ENCODE measurements around the gene LRRC59. TPM values are rescaled to one million over a fixed set of nuclear protein-coding genes. Genes with fewer than 3 reads are reported as not detected.

The LRRC59 gene
- 230 to 265 TPM (median 238 TPM) in 5 replicates for total RNA-seq (2022; extraction: Qiagen RNA extraction)

DNA sequence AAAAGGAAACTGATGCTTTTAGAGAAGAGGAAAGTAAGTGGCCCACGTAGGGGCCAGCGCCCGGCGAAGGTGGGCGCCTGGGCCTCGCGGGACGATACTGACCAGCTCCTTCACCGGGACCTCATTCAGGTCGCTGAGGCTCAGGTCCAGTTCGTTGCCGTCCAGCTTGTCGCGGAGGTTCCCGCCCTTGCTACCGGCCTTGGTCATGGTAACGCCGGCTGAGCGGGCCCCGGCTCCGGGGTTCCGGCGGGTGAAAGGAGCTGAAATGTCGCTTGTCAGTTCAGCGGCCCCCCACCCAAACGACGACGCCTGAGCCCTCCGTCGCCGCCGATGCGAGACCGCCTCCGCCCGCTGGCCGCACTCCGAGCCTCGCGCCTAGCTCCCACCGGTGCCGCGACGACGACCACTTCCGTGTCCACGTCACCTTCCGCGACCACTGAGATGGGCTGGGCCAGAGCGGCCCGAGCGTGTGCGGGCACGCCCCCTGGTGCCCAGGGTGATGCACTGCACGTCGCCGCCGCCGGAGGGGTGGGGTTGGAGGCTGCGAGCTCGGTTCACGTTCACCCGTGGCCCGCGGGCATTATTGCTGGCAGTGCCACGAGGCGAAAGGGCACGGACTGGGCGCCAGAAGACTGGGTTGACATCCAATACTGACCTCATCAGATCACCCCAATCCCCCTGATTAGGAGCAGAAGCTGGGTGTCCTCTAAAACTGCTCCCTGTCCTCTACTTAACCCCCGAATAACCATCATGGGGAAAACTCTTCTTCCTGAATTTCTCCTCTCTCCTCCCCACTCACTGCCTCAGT, at the start of gene LRRC59:
Gene LRRC59, minus strand, starts transcription at position 413 of the 808 bp plus-strand sequence. Its CDS starts 206 bp downstream, at position 207.

DNA sequence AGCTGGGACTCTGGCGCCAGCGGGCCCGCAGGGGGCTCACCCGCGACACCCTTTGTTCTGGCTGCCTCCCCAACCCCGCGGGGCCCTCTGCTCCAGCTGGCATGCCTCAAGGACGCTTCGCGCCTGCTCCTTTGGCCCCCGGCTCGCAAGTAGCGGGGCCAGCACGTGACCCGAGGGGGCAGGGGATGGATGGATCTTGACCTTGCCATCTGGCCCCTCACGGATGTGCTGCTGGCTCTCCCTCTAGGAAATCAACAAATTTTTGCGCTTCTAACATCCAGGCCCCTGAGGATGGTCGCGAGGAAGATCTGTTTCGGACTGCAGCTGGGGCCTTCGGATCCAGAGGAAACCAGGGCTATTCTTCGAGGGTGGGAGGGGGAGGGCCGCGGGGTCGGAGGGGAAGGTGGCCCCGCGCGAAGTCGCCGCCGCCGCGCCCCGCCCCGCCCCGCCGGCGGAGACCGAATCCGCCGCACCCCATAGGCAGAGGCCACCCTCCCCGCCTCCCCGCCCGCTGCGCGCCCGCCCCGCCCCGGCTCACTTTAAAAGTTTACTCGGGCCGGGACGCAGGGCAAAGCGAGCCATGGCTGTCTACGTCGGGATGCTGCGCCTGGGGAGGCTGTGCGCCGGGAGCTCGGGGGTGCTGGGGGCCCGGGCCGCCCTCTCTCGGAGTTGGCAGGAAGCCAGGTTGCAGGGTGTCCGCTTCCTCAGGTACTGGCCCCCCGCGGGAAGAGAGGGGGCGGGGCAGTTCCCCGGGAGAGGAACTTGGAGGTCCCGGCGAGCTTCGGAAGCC, 28.6 kb upstream of the LRRC59 start, which contains the start of gene ACSF2:
Gene ACSF2, plus strand, starts transcription at position 537 of the 790 bp plus-strand sequence. Its CDS starts 44 bp downstream, at position 581.

DNA sequence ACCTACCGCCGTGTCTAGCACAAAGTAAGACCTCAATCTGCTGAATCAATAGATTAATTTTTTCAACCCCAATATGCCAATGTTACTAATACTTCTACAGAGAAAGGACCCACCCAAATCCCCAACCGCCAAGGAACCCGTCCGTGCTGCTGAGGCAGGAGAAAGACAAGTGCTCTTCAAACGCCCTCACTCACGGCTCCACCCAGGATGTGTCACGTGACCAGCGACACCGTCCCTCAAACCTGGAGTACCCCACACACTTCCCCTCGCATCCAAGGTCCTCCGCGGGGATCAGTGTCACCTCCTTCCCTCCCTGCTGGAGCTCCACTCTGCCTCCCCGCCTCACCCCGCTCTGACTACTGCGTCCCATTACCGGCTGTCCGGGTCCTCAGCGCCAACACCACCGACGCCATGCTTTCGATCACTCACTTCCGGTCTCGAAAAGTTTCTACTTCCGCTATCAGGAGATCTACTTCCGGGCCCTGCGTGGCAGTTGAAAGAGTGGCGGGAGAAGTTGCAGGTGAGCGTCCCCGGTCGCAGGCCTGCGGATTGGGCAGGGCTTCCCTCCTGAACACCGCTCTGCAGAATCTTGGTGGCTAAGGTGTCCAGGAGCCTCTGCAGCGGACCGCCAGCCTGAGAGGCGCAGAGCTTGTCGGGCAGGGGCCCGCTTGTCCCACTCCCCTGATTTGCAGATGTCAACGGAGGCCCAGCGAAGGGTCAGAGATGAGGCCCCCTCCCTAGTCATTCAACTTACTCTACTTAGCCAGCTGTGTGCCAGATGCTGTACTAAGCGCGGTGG, 24.4 kb downstream of the LRRC59 start, which contains the start of the genes EME1 and MRPL27:
Gene EME1, plus strand, starts transcription at position 472 of the 799 bp plus-strand sequence. CDS start 1,980 bp downstream, outside the sequence.
Gene MRPL27, minus strand, starts transcription at position 427 of the 799 bp plus-strand sequence. Its CDS starts 14 bp downstream, at position 413.

DNA sequence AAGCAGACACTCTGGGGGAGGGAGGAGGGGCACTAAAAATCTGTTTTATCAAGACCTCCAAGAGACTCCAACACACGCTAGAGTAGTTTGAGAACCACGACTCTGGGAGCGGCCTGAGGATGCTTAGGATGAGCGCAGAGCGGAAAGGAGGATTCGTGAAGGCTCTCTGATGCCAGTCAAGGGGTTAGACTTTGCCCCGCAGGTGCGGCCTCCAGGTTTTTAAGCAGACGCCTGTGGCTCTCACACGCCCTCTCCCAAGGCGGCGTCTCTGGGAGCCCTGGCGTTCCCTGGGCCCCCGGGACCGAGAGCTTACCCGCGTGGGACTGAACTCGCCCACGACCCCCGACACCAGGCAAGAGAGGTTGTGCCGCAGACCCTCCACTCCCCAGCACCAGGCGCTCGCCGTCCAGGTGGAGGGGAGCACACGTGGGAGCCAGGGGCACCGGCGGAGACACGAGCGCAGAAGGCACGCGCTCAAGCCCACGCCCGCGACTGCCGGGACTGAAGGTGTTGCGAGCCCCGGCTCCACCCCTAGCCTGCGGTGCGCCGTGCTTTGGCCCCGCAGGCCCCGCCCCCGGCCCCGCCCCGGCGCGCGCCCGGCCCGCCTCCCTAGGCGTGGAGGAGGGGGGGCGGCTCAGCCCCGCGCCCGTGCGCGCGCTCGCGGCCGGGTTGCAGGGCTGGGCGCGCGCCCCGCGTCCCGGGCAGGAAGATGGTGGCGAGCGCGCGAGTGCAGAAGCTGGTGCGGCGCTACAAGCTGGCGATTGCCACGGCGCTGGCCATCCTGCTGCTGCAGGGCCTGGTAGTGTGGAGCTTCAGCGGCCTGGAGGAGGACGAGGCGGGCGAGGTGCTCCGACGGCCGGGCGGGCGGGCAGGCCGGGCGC, 51.7 kb downstream of the LRRC59 start, which contains the start of gene XYLT2:
Gene XYLT2, plus strand, starts transcription at position 695 of the 881 bp plus-strand sequence. Its CDS starts 15 bp downstream, at position 710.

Other genes with a start within 250 kb of the LRRC59 start
- 46.7 to 50.9 TPM (median 47.8 TPM) in 5 replicates for gene PPP1R9B, start 246.8 kb downstream of the LRRC59 start, total RNA-seq (2022; extraction: Qiagen RNA extraction)
- gene SGCA, start 231.5 kb downstream of the LRRC59 start, total RNA-seq (2022; extraction: Qiagen RNA extraction): 1.1 to 2.9 TPM (median 1.7 TPM) in 5 replicates
- gene COL1A1, start 195.9 kb downstream of the LRRC59 start, total RNA-seq (2022; extraction: Qiagen RNA extraction): 4.5 to 10.2 TPM (median 8.8 TPM) in 5 replicates
- gene TMEM92, start 123.1 kb downstream of the LRRC59 start, total RNA-seq (2022; extraction: Qiagen RNA extraction): 14.9 to 23.2 TPM (median 16.1 TPM) in 5 replicates
- gene XYLT2, start 51.4 kb downstream of the LRRC59 start, total RNA-seq (2022; extraction: Qiagen RNA extraction): 17.9 to 22.2 TPM (median 21.9 TPM) in 5 replicates
- 135 to 165 TPM (median 141 TPM) in 5 replicates for gene MRPL27, start 24.3 kb downstream of the LRRC59 start, total RNA-seq (2022; extraction: Qiagen RNA extraction)
- 15.6 to 16.3 TPM (median 16.0 TPM) in 5 replicates for gene EME1, start 24.3 kb downstream of the LRRC59 start, total RNA-seq (2022; extraction: Qiagen RNA extraction)
- 10.9 to 16.3 TPM (median 12.8 TPM) in 5 replicates for gene ACSF2, start 28.7 kb upstream of the LRRC59 start, total RNA-seq (2022; extraction: Qiagen RNA extraction)
- gene CHAD, start 71.4 kb upstream of the LRRC59 start, total RNA-seq (2022; extraction: Qiagen RNA extraction): not detected in 5 replicates
- gene RSAD1, start 81.3 kb upstream of the LRRC59 start, total RNA-seq (2022; extraction: Qiagen RNA extraction): 29.5 to 34.2 TPM (median 31.0 TPM) in 5 replicates
- gene MYCBPAP, start 110.9 kb upstream of the LRRC59 start, total RNA-seq (2022; extraction: Qiagen RNA extraction): 0.45 to 0.63 TPM (median 0.60 TPM) in 5 replicates
- 0.14 to 0.33 TPM (median 0.22 TPM) in 5 replicates for gene EPN3, start 135.2 kb upstream of the LRRC59 start, total RNA-seq (2022; extraction: Qiagen RNA extraction)
- gene SPATA20, start 149.7 kb upstream of the LRRC59 start, total RNA-seq (2022; extraction: Qiagen RNA extraction): 72.8 to 84.0 TPM (median 79.6 TPM) in 5 replicates
- 3.4 to 4.1 TPM (median 3.8 TPM) in 5 replicates for gene CACNA1G, start 163.2 kb upstream of the LRRC59 start, total RNA-seq (2022; extraction: Qiagen RNA extraction)
- gene ABCC3, start 237.4 kb upstream of the LRRC59 start, total RNA-seq (2022; extraction: Qiagen RNA extraction): 112 to 143 TPM (median 131 TPM) in 5 replicates

Measured in A549 treated with Hydrocortisone at 1 μM for 4 hours (cell line).